Measurements from ENCODE around the gene ZYG11A.

The ZYG11A gene

GRCh38 chr1:52916241-52916975, 73.8 kb downstream of the ZYG11A start:
- no peak for DNase-seq (ENCODE audit: low read depth)
- TF ChIP-seq, protein P1, sequence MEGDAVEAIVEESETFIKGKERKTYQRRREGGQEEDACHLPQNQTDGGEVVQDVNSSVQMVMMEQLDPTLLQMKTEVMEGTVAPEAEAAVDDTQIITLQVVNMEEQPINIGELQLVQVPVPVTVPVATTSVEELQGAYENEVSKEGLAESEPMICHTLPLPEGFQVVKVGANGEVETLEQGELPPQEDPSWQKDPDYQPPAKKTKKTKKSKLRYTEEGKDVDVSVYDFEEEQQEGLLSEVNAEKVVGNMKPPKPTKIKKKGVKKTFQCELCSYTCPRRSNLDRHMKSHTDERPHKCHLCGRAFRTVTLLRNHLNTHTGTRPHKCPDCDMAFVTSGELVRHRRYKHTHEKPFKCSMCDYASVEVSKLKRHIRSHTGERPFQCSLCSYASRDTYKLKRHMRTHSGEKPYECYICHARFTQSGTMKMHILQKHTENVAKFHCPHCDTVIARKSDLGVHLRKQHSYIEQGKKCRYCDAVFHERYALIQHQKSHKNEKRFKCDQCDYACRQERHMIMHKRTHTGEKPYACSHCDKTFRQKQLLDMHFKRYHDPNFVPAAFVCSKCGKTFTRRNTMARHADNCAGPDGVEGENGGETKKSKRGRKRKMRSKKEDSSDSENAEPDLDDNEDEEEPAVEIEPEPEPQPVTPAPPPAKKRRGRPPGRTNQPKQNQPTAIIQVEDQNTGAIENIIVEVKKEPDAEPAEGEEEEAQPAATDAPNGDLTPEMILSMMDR (IDR thresholded peaks at IDR 0.05; ENCODE audit: low read depth, low read length, missing control alignments), result no peak
- no peak overlapping the region for H3K4me3 ChIP-seq (ENCODE audit: low read depth, low read length)
- in situ Hi-C loops (cut with HindIII; ENCODE audit: low sequenced_read_pairs), result no loop called here

- no peak for DNase-seq (ENCODE audit: low read depth)
- TF ChIP-seq, protein P1 (IDR thresholded peaks at IDR 0.05; ENCODE audit: low read depth, low read length, missing control alignments), result no peak
- in situ Hi-C loops (cut with HindIII; ENCODE audit: low sequenced_read_pairs), result no loop called here
These were observed 74.6 kb downstream of the ZYG11A start for GRCh38 chr1:52917156-52917555.

GRCh38 chr1:52917581-52917980, 75.0 kb downstream of the ZYG11A start:
- TF ChIP-seq, protein P1 (IDR thresholded peaks at IDR 0.05; ENCODE audit: low read depth, low read length, missing control alignments), result no peak
- no peak overlapping the region for H3K4me3 ChIP-seq (ENCODE audit: low read depth, low read length)
- in situ Hi-C loops (cut with HindIII; ENCODE audit: low sequenced_read_pairs), result no loop called here
- DNase-seq (ENCODE audit: low read depth), result no peak

More at GRCh38 chr1:52917156-52917555, 74.6 kb downstream of the ZYG11A start:
- H3K4me3 ChIP-seq (ENCODE audit: low read depth, low read length), result no peak overlapping the region

- DNase-seq (ENCODE audit: low read depth), result no peak
- H3K4me3 ChIP-seq (ENCODE audit: low read depth, low read length), result no peak overlapping the region
- TF ChIP-seq, protein P1 (IDR thresholded peaks at IDR 0.05; ENCODE audit: low read depth, low read length, missing control alignments), result no peak
- in situ Hi-C loops (cut with HindIII; ENCODE audit: low sequenced_read_pairs), result no loop called here
These were observed 75.6 kb downstream of the ZYG11A start for GRCh38 chr1:52918201-52918600.

DNA sequence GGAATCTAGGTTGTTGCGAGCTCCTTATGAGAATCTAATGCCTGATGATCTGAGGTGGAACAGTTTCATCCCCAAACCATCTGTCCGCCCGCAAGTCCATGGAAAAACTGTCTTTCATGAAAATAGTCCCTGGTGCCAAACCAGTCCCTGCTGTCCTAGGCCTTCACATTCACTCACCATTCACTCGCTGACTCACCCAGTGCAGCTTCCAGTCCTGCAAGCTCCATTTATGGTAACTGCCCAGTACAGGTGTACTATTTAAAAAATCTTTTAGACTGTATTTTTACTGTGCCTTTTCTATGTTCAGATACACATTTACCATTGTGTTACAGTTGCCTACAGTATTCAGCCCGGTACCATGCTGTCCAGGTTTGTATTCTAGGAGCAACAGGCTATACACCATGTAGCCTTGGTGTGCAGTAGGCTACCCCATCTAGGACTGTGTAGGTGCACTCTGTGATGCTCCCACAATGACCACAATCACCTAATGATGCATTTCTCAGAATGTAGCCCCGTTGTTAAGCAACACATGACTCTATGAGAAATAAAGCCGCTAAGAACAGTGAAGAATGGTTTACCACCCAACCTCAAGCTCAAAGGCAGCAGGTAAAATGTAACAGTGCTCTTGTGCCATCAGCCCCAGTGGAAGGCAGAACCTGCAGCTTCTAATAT, 76.6 kb downstream of the ZYG11A start:
- TF ChIP-seq, protein P1 (IDR thresholded peaks at IDR 0.05; ENCODE audit: low read depth, low read length, missing control alignments), result no peak
- in situ Hi-C loops (cut with HindIII; ENCODE audit: low sequenced_read_pairs), result no loop called here
- no peak overlapping the region for H3K4me3 ChIP-seq (ENCODE audit: low read depth, low read length)
- DNase-seq (ENCODE audit: low read depth), result no peak

DNA sequence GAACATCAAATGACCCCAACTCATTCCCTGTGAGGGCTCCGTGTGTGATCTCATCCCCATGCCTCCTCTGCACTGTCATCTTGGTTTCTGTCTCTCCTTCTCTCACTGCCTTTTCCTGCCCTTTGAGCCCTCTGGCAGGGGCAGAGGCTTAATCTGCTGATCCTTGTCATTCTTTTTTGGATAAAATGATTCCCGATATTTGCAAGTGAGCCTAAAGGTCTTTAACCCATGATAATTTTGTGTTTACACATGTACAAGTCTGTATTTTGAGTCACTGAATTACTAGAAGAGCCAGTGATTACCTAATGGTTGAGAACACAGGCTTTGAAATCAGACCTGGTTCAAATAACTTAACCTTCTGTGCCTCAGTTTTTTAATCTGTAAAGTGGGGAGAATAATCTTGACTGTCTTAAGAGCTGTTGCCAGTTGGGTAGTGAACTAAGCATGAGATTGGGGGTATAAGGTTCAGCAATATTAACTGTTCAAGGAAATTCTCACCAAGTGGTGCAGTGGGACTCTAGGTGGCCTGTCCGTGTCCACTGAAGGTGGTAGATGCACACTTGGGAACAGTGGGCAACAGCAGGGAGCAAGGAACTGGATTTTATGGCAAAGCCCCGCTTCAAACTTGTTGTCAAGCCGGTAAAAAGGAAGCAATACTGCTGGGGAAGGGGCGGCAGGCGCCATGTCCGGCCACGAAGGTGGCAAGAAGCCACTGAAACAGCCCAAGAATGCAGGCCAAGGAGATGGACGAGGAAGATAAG, 77.3 kb downstream of the ZYG11A start:
- in situ Hi-C loops (cut with HindIII; ENCODE audit: low sequenced_read_pairs), result no loop called here
- H3K4me3 ChIP-seq (ENCODE audit: low read depth, low read length), result no peak overlapping the region
- TF ChIP-seq, protein P1 (IDR thresholded peaks at IDR 0.05; ENCODE audit: low read depth, low read length, missing control alignments), result no peak
- DNase-seq (ENCODE audit: low read depth), result no peak
